Measurements from ENCODE around the gene RAP2A.

Gene RAP2A

GRCh38 chr13:97506511-97506910 is 72.5 kb downstream of the RAP2A start:
- Histone ChIP-seq H3K4me1 (ENCODE audit: insufficient read depth, low read length) (no peaks in the 10 kb centered on the region), H3K4me2 (ENCODE audit: insufficient read depth, low read length) (no peak overlapping the region), H3K36me3 (ENCODE audit: insufficient read depth, low read length) (no peaks in the 10 kb centered on the region), H3K9ac (ENCODE audit: low read depth, low read length) (no peak overlapping the region), H3K79me2 (ENCODE audit: insufficient read depth, low read length) (no peaks in the 10 kb centered on the region), H3K27ac (ENCODE audit: low read length) (no peak overlapping the region), H3K9me3 (ENCODE audit: insufficient read depth, low read length, severe bottlenecking) (no peaks in the 10 kb centered on the region), H3K4me3 (ENCODE audit: low read depth in 1 of 2, low read length in 2 of 2) (no peak overlapping the region), H3K27me3 (ENCODE audit: insufficient read depth, low read length, poor library complexity) (peaks cover 2% of the 10 kb centered on the region), H4K20me1 (ENCODE audit: insufficient read depth, low read length) (no peaks in the 10 kb centered on the region), H2AFZ (ENCODE audit: low read depth, low read length) (no peak overlapping the region)
- TF ChIP-seq CTCF (IDR thresholded peaks at IDR 0.05; ENCODE audit: borderline replicate concordance, extremely low read depth, low read length, poor library complexity, severe bottlenecking) (no peak), EZH2 (IDR thresholded peaks at IDR 0.05; ENCODE audit: borderline replicate concordance, low read depth, low read length, severe bottlenecking) (no peak)
- ATAC-seq (ENCODE audit: insufficient read depth, low read depth) (no peak), DNase-seq (no peak)

DNA sequence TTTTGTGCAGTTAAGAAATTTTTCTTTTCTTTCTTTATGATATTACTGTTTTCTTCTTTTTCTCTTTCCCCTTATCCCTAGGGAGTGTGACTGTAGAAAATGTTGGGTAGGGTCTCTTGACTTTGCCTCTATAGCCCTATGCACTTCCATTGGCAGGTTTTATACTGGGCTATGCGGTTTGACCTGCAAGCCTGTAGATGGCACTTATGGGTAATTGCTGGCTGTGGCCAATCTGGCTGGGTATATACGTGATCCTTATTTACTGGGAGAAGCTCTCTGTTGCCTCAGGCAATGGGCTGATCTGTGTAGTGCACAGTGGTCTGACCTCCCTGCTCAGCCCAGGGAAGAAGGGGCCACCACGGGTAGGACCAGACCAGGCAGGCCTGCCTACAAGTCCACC is 78.8 kb downstream of the RAP2A start:
- ATAC-seq (ENCODE audit: insufficient read depth, low read depth) (no peak), DNase-seq (no peak)
- H2AFZ ChIP-seq (ENCODE audit: low read depth, low read length) = no peak overlapping the region

GRCh38 chr13:97515643-97516042 is 81.7 kb downstream of the RAP2A start:
- Histone ChIP-seq H3K27me3 (ENCODE audit: insufficient read depth, low read length, poor library complexity) (no peaks in the 10 kb centered on the region), H3K4me1 (ENCODE audit: insufficient read depth, low read length) (no peaks in the 10 kb centered on the region), H3K27ac (ENCODE audit: low read length) (no peak overlapping the region), H3K4me3 (ENCODE audit: low read depth in 1 of 2, low read length in 2 of 2) (no peak overlapping the region), H3K4me2 (ENCODE audit: insufficient read depth, low read length) (no peak overlapping the region), H2AFZ (ENCODE audit: low read depth, low read length) (no peak overlapping the region), H4K20me1 (ENCODE audit: insufficient read depth, low read length) (no peaks in the 10 kb centered on the region), H3K9me3 (ENCODE audit: insufficient read depth, low read length, severe bottlenecking) (no peaks in the 10 kb centered on the region), H3K36me3 (ENCODE audit: insufficient read depth, low read length) (no peaks in the 10 kb centered on the region), H3K9ac (ENCODE audit: low read depth, low read length) (no peak overlapping the region), H3K79me2 (ENCODE audit: insufficient read depth, low read length) (no peaks in the 10 kb centered on the region)
- no peak for ATAC-seq (ENCODE audit: insufficient read depth, low read depth)
- TF ChIP-seq EZH2 (IDR thresholded peaks at IDR 0.05; ENCODE audit: borderline replicate concordance, low read depth, low read length, severe bottlenecking) (no peak), CTCF (IDR thresholded peaks at IDR 0.05; ENCODE audit: borderline replicate concordance, extremely low read depth, low read length, poor library complexity, severe bottlenecking) (no peak)
- no peak for DNase-seq

More for the DNA sequence above, 78.8 kb downstream of the RAP2A start:
- Histone ChIP-seq H3K4me2 (ENCODE audit: insufficient read depth, low read length) (no peak overlapping the region), H3K9ac (ENCODE audit: low read depth, low read length) (no peak overlapping the region), H3K79me2 (ENCODE audit: insufficient read depth, low read length) (no peaks in the 10 kb centered on the region), H3K4me1 (ENCODE audit: insufficient read depth, low read length) (no peaks in the 10 kb centered on the region), H4K20me1 (ENCODE audit: insufficient read depth, low read length) (no peaks in the 10 kb centered on the region), H3K9me3 (ENCODE audit: insufficient read depth, low read length, severe bottlenecking) (no peaks in the 10 kb centered on the region), H3K4me3 (ENCODE audit: low read depth in 1 of 2, low read length in 2 of 2) (no peak overlapping the region), H3K27ac (ENCODE audit: low read length) (no peak overlapping the region), H3K27me3 (ENCODE audit: insufficient read depth, low read length, poor library complexity) (no peaks in the 10 kb centered on the region), H3K36me3 (ENCODE audit: insufficient read depth, low read length) (no peaks in the 10 kb centered on the region)
- no peak for TF ChIP-seq CTCF (IDR thresholded peaks at IDR 0.05; ENCODE audit: borderline replicate concordance, extremely low read depth, low read length, poor library complexity, severe bottlenecking)
- TF ChIP-seq EZH2 (IDR thresholded peaks at IDR 0.05; ENCODE audit: borderline replicate concordance, low read depth, low read length, severe bottlenecking) = no peak

DNA sequence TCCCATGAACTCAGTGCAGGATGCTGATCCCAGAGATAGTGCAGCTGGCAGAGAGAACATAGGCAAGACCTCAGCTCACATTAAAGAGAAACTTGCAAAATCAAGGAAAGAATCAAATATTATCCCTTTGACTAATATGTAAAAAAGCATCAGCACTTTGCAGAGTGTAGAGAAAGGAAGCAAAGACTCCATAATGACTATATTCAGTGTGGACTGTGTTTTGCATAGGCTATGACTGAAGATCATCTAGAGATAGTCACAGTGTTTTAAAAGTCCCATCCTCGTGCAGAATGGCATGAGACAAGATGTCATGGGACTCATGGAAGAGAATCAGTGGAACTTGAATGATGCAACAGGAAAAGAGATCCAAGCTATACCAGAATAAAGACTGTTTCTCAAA is 84.0 kb downstream of the RAP2A start:
- no peak overlapping the region for H3K4me2 ChIP-seq (ENCODE audit: insufficient read depth, low read length)
- no peaks in the 10 kb centered on the region for H3K36me3 ChIP-seq (ENCODE audit: insufficient read depth, low read length)
- no peak overlapping the region for H2AFZ ChIP-seq (ENCODE audit: low read depth, low read length)
- no peaks in the 10 kb centered on the region for H3K79me2 ChIP-seq (ENCODE audit: insufficient read depth, low read length)
- TF ChIP-seq CTCF (IDR thresholded peaks at IDR 0.05; ENCODE audit: borderline replicate concordance, extremely low read depth, low read length, poor library complexity, severe bottlenecking) (no peak), EZH2 (IDR thresholded peaks at IDR 0.05; ENCODE audit: borderline replicate concordance, low read depth, low read length, severe bottlenecking) (no peak)
- no peak overlapping the region for H3K27ac ChIP-seq (ENCODE audit: low read length)
- H3K9me3 ChIP-seq (ENCODE audit: insufficient read depth, low read length, severe bottlenecking) = no peaks in the 10 kb centered on the region
- H3K27me3 ChIP-seq (ENCODE audit: insufficient read depth, low read length, poor library complexity) = no peaks in the 10 kb centered on the region
- DNase-seq (no peak), ATAC-seq (ENCODE audit: insufficient read depth, low read depth) (no peak)
- no peaks in the 10 kb centered on the region for H3K4me1 ChIP-seq (ENCODE audit: insufficient read depth, low read length)
- H3K9ac ChIP-seq (ENCODE audit: low read depth, low read length) = no peak overlapping the region
- H3K4me3 ChIP-seq (ENCODE audit: low read depth in 1 of 2, low read length in 2 of 2) = no peak overlapping the region
- no peaks in the 10 kb centered on the region for H4K20me1 ChIP-seq (ENCODE audit: insufficient read depth, low read length)

All from DND-41 (cell line).